GM23248 (cell line): ENCODE measurements around the gene BIRC7. TPM values are rescaled to one million over a fixed set of nuclear protein-coding genes. Genes with fewer than 3 reads are reported as not detected.

Source experiments
- DNase-seq: peaks from one replicate; pipeline ENCODE4 v3.0.0-alpha.2; 2015
- H2AFZ ChIP-seq: fragments of 200-600 bp; sonication (generic); 2 replicates; pipeline ENCODE4 v1.6.1; 2016; ENCODE audit warnings: antibody characterized with exemption
- H3F3A ChIP-seq: fragments of 200-600 bp; sonication (generic); 2 replicates; pipeline ENCODE4 v1.6.1; 2016; ENCODE audit warnings: mild to moderate bottlenecking, antibody characterized with exemption, mixed run types; ENCODE audit not compliant: insufficient read depth
- H3K27ac ChIP-seq: fragments of 200-600 bp; sonication (generic); 2 replicates; pipeline ENCODE4 v1.5.1; 2016; ENCODE audit warnings: mild to moderate bottlenecking
- H3K27me3 ChIP-seq: fragments of 200-600 bp; sonication (generic); replicated peaks from 2 replicates; pipeline ENCODE4 v1.6.1; 2016; ENCODE audit warnings: mild to moderate bottlenecking; ENCODE audit not compliant: insufficient read depth
- H3K36me3 ChIP-seq: fragments of 200-600 bp; sonication (generic); 2 replicates; pipeline ENCODE4 v1.6.1; 2016; ENCODE audit warnings: low read depth, mild to moderate bottlenecking
- H3K4me1 ChIP-seq: fragments of 200-600 bp; sonication (generic); 2 replicates; pipeline ENCODE4 v1.6.1; 2016; ENCODE audit warnings: mild to moderate bottlenecking; ENCODE audit not compliant: insufficient read depth
- H3K4me2 ChIP-seq: fragments of 200-600 bp; sonication (generic); one replicate; pipeline ENCODE4 v1.6.1; 2016; ENCODE audit warnings: mild to moderate bottlenecking; ENCODE audit not compliant: unreplicated experiment
- H3K4me3 ChIP-seq: fragments of 200-600 bp; sonication (generic); 2 replicates; pipeline ENCODE4 v1.5.1; 2016; ENCODE audit warnings: mild to moderate bottlenecking
- H3K79me2 ChIP-seq: fragments of 200-600 bp; sonication (generic); 2 replicates; pipeline ENCODE4 v1.6.1; 2016; ENCODE audit warnings: mild to moderate bottlenecking; ENCODE audit not compliant: insufficient read depth
- H3K9ac ChIP-seq: fragments of 200-600 bp; sonication (generic); 2 replicates; pipeline ENCODE4 v1.6.1; 2016; ENCODE audit warnings: mild to moderate bottlenecking
- H3K9me2 ChIP-seq: fragments of 200-600 bp; sonication (generic); 2 replicates; pipeline ENCODE4 v1.6.1; 2016; ENCODE audit warnings: mixed run types, mild to moderate bottlenecking, moderate library complexity; ENCODE audit not compliant: insufficient read depth
- H3K9me3 ChIP-seq: fragments of 200-600 bp; sonication (generic); one replicate; pipeline ENCODE4 v1.6.1; 2017; ENCODE audit warnings: low read depth
- H4K20me1 ChIP-seq: fragments of 200-600 bp; sonication (generic); 2 replicates; pipeline ENCODE4 v1.6.0; 2016; ENCODE audit not compliant: insufficient read depth
- EZH2 ChIP-seq: fragments of 200-600 bp; sonication (generic); IDR thresholded peaks from 2 replicates; pipeline ENCODE4 v1.6.1; 2018; ENCODE audit warnings: antibody characterized with exemption, mild to moderate bottlenecking; ENCODE audit not compliant: insufficient read depth, poor library complexity, severe bottlenecking
- EZH2phosphoT487 ChIP-seq: fragments of 200-600 bp; sonication (generic); IDR thresholded peaks from 2 replicates; pipeline ENCODE4 v1.6.1; 2018; ENCODE audit warnings: antibody characterized with exemption, moderate library complexity, mild to moderate bottlenecking, low read depth; ENCODE audit not compliant: insufficient read depth
- WGBS, 2 experiments: methylation state at CpG; one replicate each; pipeline ENCODE4 v1.1.6; 2015 to 2017; ENCODE audit warnings: low lambda C conversion rate in 2 of 2, low coverage in 1 of 2; ENCODE audit errors: missing lambda C conversion rate in 2 of 2; 5-methylcytosine and 5-hydroxymethylcytosine counted together
- in situ Hi-C: fragments of 300-500 bp; cut with MboI; formaldehyde crosslinking; loops from 2 replicates; pipeline ENCODE4 v1.15.0; 2020
- polyA plus RNA-seq: library from polyadenylated mRNA; unstranded; fragments of >200 nt; fragmentation: Nextera tagmentation; extraction: Ambion mirVana; gene quantifications from 2 replicates; pipeline ENCODE4 v1.2.1, GENCODE V29; 2016
- total RNA-seq: library from RNA; depleted of rRNA; stranded (reverse); fragments of >200 nt; shearing (Covaris generic); gene quantifications from 2 replicates; pipeline ENCODE4 v1.2.3, GENCODE V29; 2014

The BIRC7 gene
- total and polyA plus RNA-seq, 2 experiments from 2014 or later, result not detected

DNA sequence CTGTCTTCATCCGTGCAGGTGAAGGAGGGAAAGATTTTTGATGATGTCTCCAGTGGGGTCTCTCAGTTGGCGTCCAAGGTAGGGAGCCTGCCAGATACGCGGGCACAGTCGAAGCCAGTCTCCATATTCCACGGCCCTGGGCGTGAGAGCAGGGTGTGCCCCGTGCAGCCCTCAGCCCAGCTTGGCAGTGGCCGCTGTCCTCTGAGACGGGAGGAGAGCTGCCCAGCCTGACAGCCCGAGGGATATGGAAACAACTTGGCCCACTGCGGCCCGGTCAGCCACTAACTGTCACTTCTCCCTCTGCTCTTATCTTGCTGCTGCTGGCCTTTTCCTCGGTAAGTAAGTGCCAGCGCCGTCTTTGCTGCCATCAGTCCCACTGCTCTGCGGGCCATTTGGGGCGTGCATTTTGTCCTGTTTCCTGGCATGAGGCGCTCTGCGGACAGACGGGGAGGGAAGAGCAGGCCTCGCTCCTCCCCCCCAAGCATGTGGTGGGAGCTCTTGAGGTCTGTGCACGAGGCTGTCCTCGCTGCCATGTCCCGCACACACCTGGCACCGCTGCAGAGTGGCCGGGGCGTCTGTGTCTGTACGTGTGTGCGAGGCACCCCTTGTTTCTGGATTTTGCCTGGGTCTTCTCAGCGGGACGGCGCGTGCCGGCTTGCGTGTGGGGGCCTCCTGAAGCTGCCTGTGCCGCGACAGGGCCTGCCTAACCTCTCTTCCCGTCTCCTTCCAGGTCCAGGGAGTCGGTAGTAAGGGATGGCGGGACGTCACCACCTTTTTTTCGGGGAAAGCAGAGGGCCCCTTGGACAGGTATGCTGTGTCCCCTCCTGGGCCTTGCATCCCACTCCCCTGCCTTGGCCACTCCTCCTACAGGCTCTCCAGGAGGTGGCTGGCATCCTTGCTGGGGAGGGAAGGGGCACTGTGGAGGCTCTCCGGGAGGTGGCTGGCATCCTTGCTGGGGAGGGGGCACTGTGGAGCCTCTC lies 50.2 kb downstream of the BIRC7 start:
- TF ChIP-seq EZH2 (no peak), EZH2phosphoT487 (no peak)
- Histone ChIP-seq H2AFZ (no peak overlapping the region), H3K9me3 (no peaks in the 10 kb centered on the region), H3K4me3 (no peak overlapping the region), H3K4me1 (no peaks in the 10 kb centered on the region), H3K27me3 (no peaks in the 10 kb centered on the region), H3K27ac (no peak overlapping the region), H4K20me1 (no peaks in the 10 kb centered on the region), H3K9ac (no peak overlapping the region), H3K36me3 (peaks cover 7% of the 10 kb centered on the region; the same call in 1 of the 2 replicates), H3K9me2 (no peaks in the 10 kb centered on the region), H3K79me2 (peaks cover 8% of the 10 kb centered on the region), H3F3A (no peaks in the 10 kb centered on the region), H3K4me2 (no peak overlapping the region)
- in situ Hi-C loops, result no loop called here
- DNase-seq, result no peak
- 87 to 89% methylated on average over 34 to 44 of the region's 44 CpGs for WGBS, 2 experiments

- no peaks in the 10 kb centered on the region for H3K27me3 ChIP-seq
- H3K9me2 ChIP-seq, result no peaks in the 10 kb centered on the region
- no peak overlapping the region for H3K4me2 ChIP-seq
- H3F3A ChIP-seq, result no peaks in the 10 kb centered on the region
- TF ChIP-seq EZH2phosphoT487 (no peak), EZH2 (no peak)
- H3K36me3 ChIP-seq, result peaks cover 3% of the 10 kb centered on the region; the same call in 1 of the 2 replicates
- H3K79me2 ChIP-seq, result no peaks in the 10 kb centered on the region
- 90 to 92% methylated on average over 21 to 22 of the region's 23 CpGs for WGBS, 2 experiments
- H2AFZ ChIP-seq, result no peak overlapping the region
- no peak for DNase-seq
- H3K27ac ChIP-seq, result no peak overlapping the region
- no peaks in the 10 kb centered on the region for H4K20me1 ChIP-seq
- no peaks in the 10 kb centered on the region for H3K9me3 ChIP-seq
- no peak overlapping the region for H3K9ac ChIP-seq
- no peak overlapping the region for H3K4me3 ChIP-seq
- no peaks in the 10 kb centered on the region for H3K4me1 ChIP-seq
- in situ Hi-C loops, result no loop called here
These were observed 51.3 kb downstream of the BIRC7 start for GRCh38 chr20:63286781-63287696.

- Histone ChIP-seq H3K9me2 (no peaks in the 10 kb centered on the region), H3K27me3 (no peaks in the 10 kb centered on the region), H3F3A (no peaks in the 10 kb centered on the region), H3K4me1 (no peaks in the 10 kb centered on the region), H3K4me2 (no peak overlapping the region), H3K9me3 (no peaks in the 10 kb centered on the region), H4K20me1 (no peaks in the 10 kb centered on the region), H2AFZ (no peak overlapping the region), H3K9ac (no peak overlapping the region), H3K36me3 (peaks cover 3% of the 10 kb centered on the region; the same call in 1 of the 2 replicates), H3K27ac (no peak overlapping the region), H3K79me2 (no peaks in the 10 kb centered on the region), H3K4me3 (no peak overlapping the region)
- TF ChIP-seq EZH2phosphoT487, result no peak
- TF ChIP-seq EZH2, result no peak
- no peak for DNase-seq
- WGBS, 2 experiments, result 89 to 91% methylated on average over 40 to 55 of the region's 55 CpGs
- in situ Hi-C loops, result no loop called here
These were observed 52.2 kb downstream of the BIRC7 start for GRCh38 chr20:63287697-63288580.
